A673 (cell line): ENCODE measurements around the gene UBE2E2.

Source experiments
- CTCF ChIP-seq: fragments of 300-800, 200-600 bp; sonication (generic); conservative IDR thresholded peaks from 2 replicates; pipeline ENCODE4 v1.5.1; 2017; ENCODE audit warnings: low read depth, mild to moderate bottlenecking, antibody characterized with exemption, low read length, moderate library complexity, mixed read lengths
- EZH2 ChIP-seq: fragments of 200-600 bp; sonication (generic); IDR thresholded peaks from 2 replicates; pipeline ENCODE4 v1.6.1; 2017; ENCODE audit warnings: borderline replicate concordance, low read depth, mild to moderate bottlenecking, mixed read lengths, antibody characterized with exemption, low read length; ENCODE audit not compliant: poor library complexity, severe bottlenecking

DNA sequence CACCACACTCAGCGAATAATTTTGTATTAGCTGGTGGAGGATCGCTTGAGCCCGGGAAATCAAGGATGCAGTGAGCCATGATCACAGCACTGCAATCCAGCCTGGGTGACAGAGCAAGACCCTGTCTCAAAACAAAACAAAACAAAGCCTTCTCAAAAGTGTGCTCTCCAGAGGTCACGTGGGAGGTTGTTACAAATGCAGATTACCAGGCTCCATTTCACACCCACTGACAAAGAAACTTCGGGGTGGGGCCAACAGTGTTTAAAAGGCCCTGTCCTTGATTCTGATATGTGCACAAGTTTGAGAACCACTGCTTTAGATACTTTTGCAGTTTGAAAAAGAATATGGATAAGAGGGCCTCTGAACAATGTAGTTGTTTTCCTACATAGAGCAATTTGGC is 80.5 kb downstream of the UBE2E2 start:
- TF ChIP-seq CTCF (no peak), EZH2 (no peak)
